RWPE1 (cell line): ENCODE data around the gene FYB2.

Experiments used
- CTCF ChIA-PET: fragments of 350-600 bp; sonication (Branson Sonifier 250); formaldehyde crosslinking; extraction: SDS; loops from one replicate; lab custom pipeline; 2021; lab: Yijun Ruan, JAX
- POLR2A ChIA-PET: fragments of 400-600 bp; formaldehyde crosslinking; extraction: SDS; loops from one replicate; lab custom pipeline; 2020; ENCODE audit warnings: antibody characterized with exemption; ENCODE audit not compliant: low non-redundant PET; lab: Yijun Ruan, JAX
- DNase-seq: peaks from one replicate; pipeline ENCODE4 v3.0.0; 2012; ENCODE audit warnings: low spot score
- H3K27ac ChIP-seq: fragments of 450-650 bp; 2 replicates; pipeline ENCODE4 v1.5.1; 2017
- CTCF ChIP-seq: fragments of 450-650 bp; conservative IDR thresholded peaks from 2 replicates; pipeline ENCODE4 v1.5.1; 2017; ENCODE audit warnings: low read depth, mild to moderate bottlenecking

The FYB2 gene

GRCh38 chr1:56795870-56796269 lies 23.3 kb downstream of the FYB2 start:
- DNase-seq = no peak
- no peak for TF ChIP-seq CTCF
- H3K27ac ChIP-seq = no peak overlapping the region
- POLR2A ChIA-PET = no interaction called here
- CTCF ChIA-PET = no interaction called here

- ChIA-PET POLR2A (no interaction called here), CTCF (interaction anchor here (0.6 to 0.7 kb wide), 2 partner anchors 31 to 1278 kb away, joined by 3 read pairs; no protein-coding TSS in a partner anchor)
- TF ChIP-seq CTCF = no peak
- no peak overlapping the region for H3K27ac ChIP-seq
- DNase-seq = no peak
Observed at GRCh38 chr1:56790036-56790435, 29.2 kb downstream of the FYB2 start.

GRCh38 chr1:56788588-56788987 lies 30.6 kb downstream of the FYB2 start:
- no peak for TF ChIP-seq CTCF
- CTCF ChIA-PET = interaction anchor here (0.6 to 0.8 kb wide), 2 partner anchors 13 to 15 kb away, joined by 3 read pairs; no protein-coding TSS in a partner anchor
- POLR2A ChIA-PET = no interaction called here
- no peak overlapping the region for H3K27ac ChIP-seq
- no peak for DNase-seq

DNA sequence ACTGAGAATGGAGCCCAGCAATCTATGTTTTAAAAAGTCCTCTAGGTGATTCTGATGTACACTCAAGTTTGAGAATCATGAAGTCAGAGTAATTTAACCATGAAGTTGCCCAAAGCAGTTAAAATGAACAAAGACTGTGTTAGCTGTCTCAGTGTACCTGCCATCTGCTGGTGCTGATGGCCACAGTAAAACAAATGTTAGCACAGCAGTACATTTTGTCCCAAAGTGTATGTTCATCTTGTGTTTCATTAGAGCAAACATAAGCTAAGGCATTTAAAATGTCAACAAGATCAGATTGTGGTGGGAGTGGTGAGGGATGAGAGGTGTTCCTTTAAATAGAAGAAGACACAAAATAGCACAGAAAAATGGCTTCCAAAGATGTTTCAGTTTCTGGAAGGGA lies 31.1 kb downstream of the FYB2 start:
- CTCF ChIA-PET = interaction anchor here (0.6 to 0.8 kb wide), 2 partner anchors 13 to 16 kb away, joined by 3 read pairs; no protein-coding TSS in a partner anchor
- no peak for TF ChIP-seq CTCF
- POLR2A ChIA-PET = no interaction called here
- no peak overlapping the region for H3K27ac ChIP-seq
- DNase-seq = no peak

DNA sequence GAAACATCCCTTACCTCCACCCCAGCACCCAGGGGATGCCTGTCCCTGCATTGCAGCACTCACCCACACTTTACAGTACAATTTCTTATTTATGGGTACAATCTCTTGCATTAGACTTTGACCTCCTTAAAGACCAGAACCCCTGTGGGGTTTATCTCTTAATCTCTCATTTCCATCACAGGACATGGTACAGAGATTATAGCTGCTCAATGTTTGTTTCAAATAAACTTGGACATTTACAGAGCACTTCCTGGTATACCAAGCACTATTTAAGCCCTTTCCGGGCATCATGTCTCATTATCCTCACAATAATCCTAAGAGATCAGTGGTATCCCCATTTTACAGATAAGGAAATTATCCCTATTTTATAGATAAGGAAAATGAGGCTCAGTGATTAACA lies 31.9 kb downstream of the FYB2 start:
- no peak overlapping the region for H3K27ac ChIP-seq
- CTCF ChIA-PET = no interaction called here
- no peak for DNase-seq
- POLR2A ChIA-PET = no interaction called here
- TF ChIP-seq CTCF = no peak

GRCh38 chr1:56782773-56783172 lies 36.4 kb downstream of the FYB2 start:
- ChIA-PET POLR2A (no interaction called here), CTCF (interaction anchor here (0.6 kb wide), 1 partner anchor 16 kb away, joined by 4 read pairs; no protein-coding TSS in a partner anchor)
- no peak for DNase-seq

More at GRCh38 chr1:56782773-56783172, 36.4 kb downstream of the FYB2 start:
- no peak for TF ChIP-seq CTCF
- no peak overlapping the region for H3K27ac ChIP-seq
